IPS-18a (cell line): ENCODE measurements around the gene ZNF649.

Experiments used
- H3K27ac ChIP-seq: one replicate; pipeline ENCODE4 v1.5.1; 2013; ENCODE audit warnings: low read length
- H3K27me3 ChIP-seq: one replicate; pipeline ENCODE4 v1.6.1; 2013; ENCODE audit warnings: mild to moderate bottlenecking, low read length; ENCODE audit not compliant: control insufficient read depth, insufficient read depth
- H3K36me3 ChIP-seq: one replicate; pipeline ENCODE4 v1.6.1; 2013; ENCODE audit warnings: low read depth, low read length; ENCODE audit not compliant: control insufficient read depth
- H3K4me1 ChIP-seq: one replicate; pipeline ENCODE4 v1.6.1; 2013; ENCODE audit warnings: low read depth, low read length; ENCODE audit not compliant: control insufficient read depth
- H3K4me3 ChIP-seq: one replicate; pipeline ENCODE4 v1.5.1; 2013; ENCODE audit warnings: low read length
- H3K9ac ChIP-seq: one replicate; pipeline ENCODE4 v1.6.1; 2013; ENCODE audit warnings: mild to moderate bottlenecking, low read length, moderate library complexity
- H3K9me3 ChIP-seq: one replicate; pipeline ENCODE4 v1.6.1; 2013; ENCODE audit warnings: low read depth, low read length; ENCODE audit not compliant: control insufficient read depth

Gene ZNF649

GRCh38 chr19:51884713-51885112 lies 20.1 kb downstream of the ZNF649 start:
- no peak overlapping the region for H3K9ac ChIP-seq
- peaks cover 38% of the 10 kb centered on the region for H3K36me3 ChIP-seq
- no peaks in the 10 kb centered on the region for H3K4me1 ChIP-seq
- no peak overlapping the region for H3K4me3 ChIP-seq
- H3K9me3 ChIP-seq: peaks cover 19% of the 10 kb centered on the region
- H3K27me3 ChIP-seq: no peaks in the 10 kb centered on the region
- H3K27ac ChIP-seq: no peak overlapping the region

GRCh38 chr19:51882518-51882917 lies 22.3 kb downstream of the ZNF649 start:
- peaks cover 26% of the 10 kb centered on the region for H3K9me3 ChIP-seq
- peaks cover 37% of the 10 kb centered on the region for H3K36me3 ChIP-seq

DNA sequence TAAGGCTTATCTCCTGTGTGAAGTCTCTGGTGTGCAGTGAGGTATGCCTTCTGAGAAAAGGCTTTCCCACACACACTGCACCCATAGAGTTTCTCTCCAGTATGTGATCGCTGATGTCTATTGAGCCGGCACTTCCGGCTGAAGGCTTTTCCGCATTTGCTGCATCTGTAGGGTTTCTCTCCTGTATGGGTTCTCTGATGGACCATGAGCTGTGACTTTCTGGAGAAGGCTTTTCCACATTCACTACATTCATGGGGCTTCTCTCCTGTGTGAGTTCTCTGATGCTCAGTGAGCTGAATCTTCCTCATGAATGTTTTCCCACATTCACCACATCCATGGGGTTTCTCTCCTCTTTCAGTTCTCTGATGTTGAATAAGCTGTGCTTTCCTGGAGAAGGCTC lies 31.7 kb downstream of the ZNF649 start:
- Histone ChIP-seq H3K36me3 (peaks cover 77% of the 10 kb centered on the region), H3K9me3 (peaks cover 85% of the 10 kb centered on the region), H3K9ac (no peak overlapping the region), H3K4me1 (no peaks in the 10 kb centered on the region), H3K4me3 (no peak overlapping the region), H3K27me3 (no peaks in the 10 kb centered on the region), H3K27ac (no peak overlapping the region)

More at GRCh38 chr19:51882518-51882917, 22.3 kb downstream of the ZNF649 start:
- H3K27ac ChIP-seq: no peak overlapping the region
- H3K4me3 ChIP-seq: no peak overlapping the region
- no peaks in the 10 kb centered on the region for H3K27me3 ChIP-seq
- no peaks in the 10 kb centered on the region for H3K4me1 ChIP-seq
- no peak overlapping the region for H3K9ac ChIP-seq

GRCh38 chr19:51861870-51862622 lies 42.8 kb downstream of the ZNF649 start:
- no peaks in the 10 kb centered on the region for H3K4me1 ChIP-seq
- H3K27me3 ChIP-seq: no peaks in the 10 kb centered on the region
- no peak overlapping the region for H3K27ac ChIP-seq
- no peak overlapping the region for H3K9ac ChIP-seq
- H3K36me3 ChIP-seq: peaks cover 58% of the 10 kb centered on the region
- no peak overlapping the region for H3K4me3 ChIP-seq
- peaks cover 90% of the 10 kb centered on the region for H3K9me3 ChIP-seq
